ENCODE measurements around the gene MYT1. TPM values are rescaled to one million over a fixed set of nuclear protein-coding genes. Genes with fewer than 3 reads are reported as not detected.
"Not testable (repeated sequence)": the region's sequence is repeated elsewhere in the genome, so short reads cannot be mapped to it uniquely, and the experiment has no call there.

The MYT1 gene
- total RNA-seq, 1 donor from 2014 or later: 0.12 TPM

DNA sequence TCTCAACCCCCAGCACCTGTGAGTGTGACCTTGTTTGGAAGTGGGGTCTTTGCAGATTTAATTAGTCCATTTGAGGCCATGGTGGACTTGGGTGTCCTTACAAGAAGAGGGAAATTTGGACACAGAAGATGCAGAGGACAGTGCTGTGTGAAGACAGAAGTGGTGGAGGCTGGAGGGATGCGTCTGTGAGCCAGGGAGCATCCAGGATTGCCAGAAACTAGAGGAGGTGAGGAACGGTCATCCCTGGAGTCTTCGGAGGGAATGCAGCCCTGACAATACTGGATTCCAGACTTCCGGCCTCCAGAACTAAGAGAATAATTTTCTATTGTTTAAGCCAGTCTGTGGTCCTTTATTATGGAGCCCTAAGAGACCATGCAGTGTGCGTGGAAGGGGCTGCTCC, 34.0 kb upstream of the MYT1 start:
- no peak overlapping the region for H3K4me3 ChIP-seq
- H3K4me1 ChIP-seq: no peaks in the 10 kb centered on the region
- H3K9me3 ChIP-seq: no peaks in the 10 kb centered on the region
- TF ChIP-seq, protein P1, sequence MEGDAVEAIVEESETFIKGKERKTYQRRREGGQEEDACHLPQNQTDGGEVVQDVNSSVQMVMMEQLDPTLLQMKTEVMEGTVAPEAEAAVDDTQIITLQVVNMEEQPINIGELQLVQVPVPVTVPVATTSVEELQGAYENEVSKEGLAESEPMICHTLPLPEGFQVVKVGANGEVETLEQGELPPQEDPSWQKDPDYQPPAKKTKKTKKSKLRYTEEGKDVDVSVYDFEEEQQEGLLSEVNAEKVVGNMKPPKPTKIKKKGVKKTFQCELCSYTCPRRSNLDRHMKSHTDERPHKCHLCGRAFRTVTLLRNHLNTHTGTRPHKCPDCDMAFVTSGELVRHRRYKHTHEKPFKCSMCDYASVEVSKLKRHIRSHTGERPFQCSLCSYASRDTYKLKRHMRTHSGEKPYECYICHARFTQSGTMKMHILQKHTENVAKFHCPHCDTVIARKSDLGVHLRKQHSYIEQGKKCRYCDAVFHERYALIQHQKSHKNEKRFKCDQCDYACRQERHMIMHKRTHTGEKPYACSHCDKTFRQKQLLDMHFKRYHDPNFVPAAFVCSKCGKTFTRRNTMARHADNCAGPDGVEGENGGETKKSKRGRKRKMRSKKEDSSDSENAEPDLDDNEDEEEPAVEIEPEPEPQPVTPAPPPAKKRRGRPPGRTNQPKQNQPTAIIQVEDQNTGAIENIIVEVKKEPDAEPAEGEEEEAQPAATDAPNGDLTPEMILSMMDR (IDR thresholded peaks at IDR 0.05): no peak
- DNase-seq (peak; percentile 17), ATAC-seq (no peak)
- H3K36me3 ChIP-seq: no peaks in the 10 kb centered on the region
- intact Hi-C loops (cut with DNase I): no loop called here
- no peak overlapping the region for H3K27ac ChIP-seq
- H3K27me3 ChIP-seq: peaks cover 15% of the 10 kb centered on the region

- Histone ChIP-seq H3K4me3 (no peak overlapping the region), H3K27ac (no peak overlapping the region), H3K27me3 (peaks cover 15% of the 10 kb centered on the region), H3K9me3 (no peaks in the 10 kb centered on the region), H3K4me1 (no peaks in the 10 kb centered on the region), H3K36me3 (no peaks in the 10 kb centered on the region)
- intact Hi-C loops (cut with DNase I): no loop called here
- TF ChIP-seq, protein P1 (IDR thresholded peaks at IDR 0.05): no peak
- DNase-seq (no peak), ATAC-seq (no peak)
Measured at GRCh38 chr20:64130876-64131275, 33.4 kb upstream of the MYT1 start.

DNA sequence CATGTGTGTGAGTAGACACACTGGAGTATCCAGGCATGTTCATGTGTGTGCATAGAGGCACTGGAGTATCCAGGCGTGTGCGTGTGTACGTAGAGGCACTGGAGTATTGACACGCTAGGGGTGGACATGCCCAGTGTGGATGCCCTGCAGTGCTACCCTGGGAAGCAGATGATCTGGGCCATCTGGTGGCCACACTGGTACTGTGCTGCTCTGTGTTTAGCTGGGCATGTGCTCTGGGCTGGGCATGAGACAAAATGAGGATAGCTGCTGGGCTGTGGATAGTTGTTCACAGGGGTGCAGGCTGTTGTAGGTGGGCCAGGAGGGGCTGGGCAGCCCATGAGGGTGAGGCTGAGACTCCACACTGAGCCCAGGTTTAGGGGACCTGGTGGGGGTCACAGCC, 32.8 kb upstream of the MYT1 start:
- Histone ChIP-seq H3K9me3 (no peaks in the 10 kb centered on the region), H3K27me3 (peaks cover 15% of the 10 kb centered on the region), H3K27ac (no peak overlapping the region), H3K4me3 (no peak overlapping the region), H3K36me3 (no peaks in the 10 kb centered on the region), H3K4me1 (no peaks in the 10 kb centered on the region)
- intact Hi-C loops (cut with DNase I): no loop called here
- ATAC-seq (peak; percentile 41), DNase-seq (peak; percentile 32)
- TF ChIP-seq, protein P1 (IDR thresholded peaks at IDR 0.05): no peak

- Histone ChIP-seq H3K4me3 (no peak overlapping the region), H3K36me3 (no peaks in the 10 kb centered on the region), H3K27me3 (peaks cover 15% of the 10 kb centered on the region), H3K9me3 (no peaks in the 10 kb centered on the region), H3K27ac (no peak overlapping the region), H3K4me1 (no peaks in the 10 kb centered on the region)
- ATAC-seq (no peak), DNase-seq (peak; percentile 40)
- intact Hi-C loops (cut with DNase I): no loop called here
- TF ChIP-seq, protein P1 (IDR thresholded peaks at IDR 0.05): no peak
Measured at GRCh38 chr20:64133951-64134407, 30.3 kb upstream of the MYT1 start.

- ATAC-seq; H3K4me1 ChIP-seq; H3K9me3 ChIP-seq; DNase-seq; H3K4me3 ChIP-seq; intact Hi-C loops (cut with DNase I); H3K36me3 ChIP-seq; H3K27ac ChIP-seq; H3K27me3 ChIP-seq: not testable (repeated sequence)
Measured at GRCh38 chr20:64134744-64135143, 29.5 kb upstream of the MYT1 start.

DNA sequence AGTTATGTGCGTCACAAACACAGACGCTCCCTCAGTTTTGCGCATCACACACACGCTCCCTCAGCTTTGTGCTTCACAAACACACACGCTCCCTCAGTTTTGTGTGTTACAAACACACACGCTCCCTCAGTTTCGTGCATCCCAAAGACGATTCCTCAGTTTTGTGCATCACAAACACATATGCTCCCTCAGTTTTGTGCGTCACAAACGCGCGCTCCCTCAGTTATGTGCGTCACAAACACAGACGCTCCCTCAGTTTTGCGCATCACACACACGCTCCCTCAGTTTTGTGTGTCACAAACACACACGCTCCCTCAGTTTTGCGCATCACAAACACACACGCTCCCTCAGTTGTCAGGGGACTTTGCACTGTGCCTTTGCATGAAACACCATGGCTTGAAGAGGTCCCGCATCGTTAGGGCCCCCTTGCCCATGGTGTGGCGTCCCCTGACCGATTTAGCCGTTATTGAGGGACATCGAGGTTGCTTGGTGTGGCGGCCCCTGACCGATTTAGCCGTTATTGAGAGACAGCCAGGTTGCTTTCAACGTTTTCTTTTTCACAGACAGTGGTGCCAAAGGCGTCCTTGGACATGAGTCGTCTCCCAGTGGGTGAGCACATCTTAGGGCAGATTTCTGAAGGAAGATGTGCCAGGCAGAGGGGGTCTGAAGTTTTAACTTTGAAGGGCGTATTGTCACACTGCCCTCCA, 28.1 kb upstream of the MYT1 start:
- TF ChIP-seq, protein P1 (IDR thresholded peaks at IDR 0.05): no peak
- DNase-seq: peak; percentile 22
- intact Hi-C loops (cut with DNase I): no loop called here

More for the DNA sequence above, 28.1 kb upstream of the MYT1 start:
- ATAC-seq: no peak
- H3K27me3 ChIP-seq: peaks cover 21% of the 10 kb centered on the region
- H3K4me3 ChIP-seq: no peak overlapping the region
- no peaks in the 10 kb centered on the region for H3K36me3 ChIP-seq
- H3K9me3 ChIP-seq: no peaks in the 10 kb centered on the region
- H3K4me1 ChIP-seq: no peaks in the 10 kb centered on the region
- no peak overlapping the region for H3K27ac ChIP-seq
